PC-3 (cell line): Measurements from ENCODE around the gene USP22. TPM values are rescaled to one million over a fixed set of nuclear protein-coding genes. Genes with fewer than 3 reads are reported as not detected.

Source experiments
- ATAC-seq: fragments of 200-7000 bp; cut with Tn5 transposase; 2 replicates; pipeline ENCODE4 v1.9.1; 2020; ENCODE audit warnings: mild to moderate bottlenecking, moderate library complexity
- BruUV-seq: library from RNA; stranded (reverse); fragments of 400-500 nt; replicated peaks from 2 replicates; lab custom pipeline; 2021; lab: Mats Ljungman, UMichigan
- CTCF ChIA-PET: fragments of 300-600 bp; sonication (Branson Sonifier 250); formaldehyde crosslinking; loops from one replicate; lab custom pipeline; 2022; ENCODE audit warnings: antibody characterized with exemption; lab: Charles Lee
- POLR2A ChIA-PET: fragments of 300-600 bp; sonication (Branson Sonifier 250); formaldehyde crosslinking; loops from one replicate; lab custom pipeline; 2022; ENCODE audit warnings: antibody characterized with exemption; ENCODE audit not compliant: unreplicated experiment; lab: Charles Lee
- DNase-seq: peaks from one replicate; pipeline ENCODE4 v3.0.0-alpha.2; 2015
- H2AFZ ChIP-seq: fragments of 300-600 bp; sonication (generic); 2 replicates; pipeline ENCODE4 v1.6.0; 2016; ENCODE audit warnings: antibody characterized with exemption, low read length
- H3F3A ChIP-seq: fragments of 300-600 bp; sonication (generic); one replicate; pipeline ENCODE4 v1.6.0; 2017; ENCODE audit warnings: antibody characterized with exemption, low read length, control low read depth, mild to moderate bottlenecking; ENCODE audit not compliant: unreplicated experiment
- H3K27ac ChIP-seq: fragments of 300-600 bp; sonication (generic); 2 replicates; pipeline ENCODE4 v1.5.1; 2016; ENCODE audit warnings: mild to moderate bottlenecking, low read length
- H3K27me3 ChIP-seq: fragments of 300-600 bp; sonication (generic); 2 replicates; pipeline ENCODE4 v1.6.1; 2016; ENCODE audit warnings: low read length, mixed read lengths
- H3K36me3 ChIP-seq: fragments of 300-600 bp; sonication (generic); 2 replicates; pipeline ENCODE4 v1.6.1; 2016; ENCODE audit warnings: low read depth, mixed run types, low read length, mixed read lengths
- H3K4me1 ChIP-seq: fragments of 300-600 bp; sonication (generic); 2 replicates; pipeline ENCODE4 v1.5.1; 2016; ENCODE audit warnings: low read length; ENCODE audit not compliant: insufficient read depth
- H3K4me2 ChIP-seq: fragments of 300-600 bp; sonication (generic); 2 replicates; pipeline ENCODE4 v1.6.0; 2016; ENCODE audit warnings: low read length
- H3K4me3 ChIP-seq: fragments of 300-600 bp; sonication (generic); 2 replicates; pipeline ENCODE4 v1.5.1; 2016; ENCODE audit warnings: mild to moderate bottlenecking, low read length, mixed read lengths
- H3K79me2 ChIP-seq: fragments of 300-600 bp; sonication (generic); 2 replicates; pipeline ENCODE4 v1.6.1; 2017; ENCODE audit warnings: low read length, mixed read lengths
- H3K9ac ChIP-seq: fragments of 300-600 bp; sonication (generic); 2 replicates; pipeline ENCODE4 v1.6.0; 2016; ENCODE audit warnings: mild to moderate bottlenecking, low read length
- H3K9me2 ChIP-seq: fragments of 300-600 bp; sonication (generic); replicated peaks from 2 replicates; pipeline ENCODE4 v1.6.1; 2016; ENCODE audit warnings: mixed run types, low read length, mixed read lengths
- H3K9me3 ChIP-seq: fragments of 300-600 bp; sonication (generic); 2 replicates; pipeline ENCODE4 v1.6.1; 2016; ENCODE audit warnings: low read length, mixed read lengths
- H4K20me1 ChIP-seq: fragments of 300-600 bp; sonication (generic); 2 replicates; pipeline ENCODE4 v1.6.1; 2016; ENCODE audit warnings: low read length, mixed read lengths
- EZH2 ChIP-seq: fragments of 300-600 bp; sonication (generic); IDR thresholded peaks from one replicate; pipeline ENCODE4 v1.6.1; 2017; ENCODE audit warnings: antibody characterized with exemption, mild to moderate bottlenecking, low read length; ENCODE audit not compliant: unreplicated experiment
- EZH2phosphoT487 ChIP-seq: fragments of 300-600 bp; sonication (generic); IDR thresholded peaks from 2 replicates; pipeline ENCODE4 v1.6.1; 2018; ENCODE audit warnings: mild to moderate bottlenecking, antibody characterized with exemption, low read length, borderline replicate concordance
- intact Hi-C: fragments of 100-400 bp; cut with micrococcal nuclease; formaldehyde crosslinking; loops from 2 replicates; pipeline ENCODE4 v1.9.0; 2023
- total RNA-seq: library from RNA; depleted of rRNA; stranded (reverse); fragments of >200 nt; gene quantifications from 2 replicates; pipeline ENCODE4 v1.2.3, GENCODE V29; 2014
- TF ChIP-seq, protein P1 (sequence below): fragments of 300-600 bp; sonication (generic); conservative IDR thresholded peaks from 2 replicates; pipeline ENCODE4 v1.5.1; 2017; ENCODE audit warnings: antibody characterized with exemption, low read depth, mild to moderate bottlenecking, low read length

Gene USP22
- total RNA-seq, 1 experiment from 2014 or later = 188 TPM

DNA sequence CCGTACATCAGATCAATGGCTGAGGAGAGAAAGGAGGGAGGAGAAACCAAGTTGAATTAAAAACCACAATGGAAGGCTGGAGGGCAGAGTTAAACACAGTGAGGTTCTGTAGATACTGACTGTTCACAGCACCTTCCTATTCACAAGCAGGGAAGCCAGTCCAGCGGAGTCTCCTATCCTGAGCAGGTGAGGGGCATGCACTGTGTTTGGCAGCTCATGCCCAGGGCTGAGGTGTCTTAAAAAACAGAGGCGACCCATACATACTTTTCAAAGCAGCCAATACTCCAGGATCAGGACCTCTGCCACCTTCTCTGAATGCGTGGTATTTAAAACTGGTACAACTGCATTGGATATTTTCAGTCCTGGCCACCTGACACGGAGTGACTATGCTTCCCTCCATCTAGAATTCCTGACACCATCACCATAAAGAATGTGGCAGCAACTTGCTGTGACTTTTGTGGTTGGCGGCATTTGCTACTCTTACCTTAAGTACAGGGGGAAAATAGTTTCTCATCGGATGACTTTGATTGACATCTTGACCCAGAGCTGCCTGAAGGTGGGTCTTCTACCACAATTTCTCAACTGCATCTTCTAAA is 21.5 kb downstream of the USP22 start:
- Histone ChIP-seq H3K4me1 (no peaks in the 10 kb centered on the region), H4K20me1 (peaks cover 90% of the 10 kb centered on the region), H3K4me2 (no peak overlapping the region), H3K9me2 (no peaks in the 10 kb centered on the region), H3K27ac (no peak overlapping the region), H3F3A (no peaks in the 10 kb centered on the region), H3K9ac (no peak overlapping the region), H3K79me2 (peaks cover 99% of the 10 kb centered on the region), H3K27me3 (no peaks in the 10 kb centered on the region), H3K9me3 (no peaks in the 10 kb centered on the region), H3K4me3 (no peak overlapping the region), H3K36me3 (peaks cover 88% of the 10 kb centered on the region), H2AFZ (no peak overlapping the region)
- TF ChIP-seq EZH2phosphoT487 = no peak
- TF ChIP-seq, protein P1, sequence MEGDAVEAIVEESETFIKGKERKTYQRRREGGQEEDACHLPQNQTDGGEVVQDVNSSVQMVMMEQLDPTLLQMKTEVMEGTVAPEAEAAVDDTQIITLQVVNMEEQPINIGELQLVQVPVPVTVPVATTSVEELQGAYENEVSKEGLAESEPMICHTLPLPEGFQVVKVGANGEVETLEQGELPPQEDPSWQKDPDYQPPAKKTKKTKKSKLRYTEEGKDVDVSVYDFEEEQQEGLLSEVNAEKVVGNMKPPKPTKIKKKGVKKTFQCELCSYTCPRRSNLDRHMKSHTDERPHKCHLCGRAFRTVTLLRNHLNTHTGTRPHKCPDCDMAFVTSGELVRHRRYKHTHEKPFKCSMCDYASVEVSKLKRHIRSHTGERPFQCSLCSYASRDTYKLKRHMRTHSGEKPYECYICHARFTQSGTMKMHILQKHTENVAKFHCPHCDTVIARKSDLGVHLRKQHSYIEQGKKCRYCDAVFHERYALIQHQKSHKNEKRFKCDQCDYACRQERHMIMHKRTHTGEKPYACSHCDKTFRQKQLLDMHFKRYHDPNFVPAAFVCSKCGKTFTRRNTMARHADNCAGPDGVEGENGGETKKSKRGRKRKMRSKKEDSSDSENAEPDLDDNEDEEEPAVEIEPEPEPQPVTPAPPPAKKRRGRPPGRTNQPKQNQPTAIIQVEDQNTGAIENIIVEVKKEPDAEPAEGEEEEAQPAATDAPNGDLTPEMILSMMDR = no peak
- no peak for TF ChIP-seq EZH2
- ATAC-seq = no peak
- no peak for DNase-seq
- ChIA-PET POLR2A (no interaction called here), CTCF (no interaction called here)
- intact Hi-C loops = no loop called here
- no TSS peak for BruUV-seq

DNA sequence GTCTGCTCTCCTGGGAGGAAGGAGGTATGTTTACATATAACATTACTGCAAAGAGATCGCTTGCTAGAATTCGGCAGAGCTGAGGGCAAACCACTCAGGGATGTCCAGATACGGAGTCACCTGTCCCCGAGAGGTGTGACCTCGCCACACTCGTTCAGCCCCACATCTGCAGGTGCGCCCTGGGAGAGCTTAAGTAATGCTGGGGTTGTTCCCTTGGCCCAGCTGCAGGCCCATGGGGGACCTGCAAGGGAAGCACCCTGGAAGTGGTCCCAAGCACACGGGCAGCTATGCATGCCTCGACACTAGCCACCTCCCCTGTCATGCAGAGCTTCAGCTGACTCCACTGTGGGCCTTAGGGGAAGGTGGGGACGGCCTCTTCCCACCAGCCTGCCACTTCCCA is 22.2 kb downstream of the USP22 start:
- POLR2A ChIA-PET = no interaction called here
- peaks cover 89% of the 10 kb centered on the region for H4K20me1 ChIP-seq
- H3K79me2 ChIP-seq = peaks cover 99% of the 10 kb centered on the region
- no peaks in the 10 kb centered on the region for H3F3A ChIP-seq
- no peak overlapping the region for H3K27ac ChIP-seq
- no TSS peak for BruUV-seq
- no peak overlapping the region for H3K4me2 ChIP-seq
- H3K36me3 ChIP-seq = peaks cover 89% of the 10 kb centered on the region
- DNase-seq (no peak), ATAC-seq (no peak)
- TF ChIP-seq EZH2phosphoT487 = no peak
- TF ChIP-seq EZH2 = no peak
- TF ChIP-seq, protein P1 = no peak
- CTCF ChIA-PET = no interaction called here
- H2AFZ ChIP-seq = no peak overlapping the region
- no peak overlapping the region for H3K9ac ChIP-seq
- H3K4me3 ChIP-seq = no peak overlapping the region
- intact Hi-C loops = no loop called here
- H3K9me2 ChIP-seq = no peaks in the 10 kb centered on the region
- no peaks in the 10 kb centered on the region for H3K9me3 ChIP-seq
- H3K27me3 ChIP-seq = no peaks in the 10 kb centered on the region
- H3K4me1 ChIP-seq = no peaks in the 10 kb centered on the region

DNA sequence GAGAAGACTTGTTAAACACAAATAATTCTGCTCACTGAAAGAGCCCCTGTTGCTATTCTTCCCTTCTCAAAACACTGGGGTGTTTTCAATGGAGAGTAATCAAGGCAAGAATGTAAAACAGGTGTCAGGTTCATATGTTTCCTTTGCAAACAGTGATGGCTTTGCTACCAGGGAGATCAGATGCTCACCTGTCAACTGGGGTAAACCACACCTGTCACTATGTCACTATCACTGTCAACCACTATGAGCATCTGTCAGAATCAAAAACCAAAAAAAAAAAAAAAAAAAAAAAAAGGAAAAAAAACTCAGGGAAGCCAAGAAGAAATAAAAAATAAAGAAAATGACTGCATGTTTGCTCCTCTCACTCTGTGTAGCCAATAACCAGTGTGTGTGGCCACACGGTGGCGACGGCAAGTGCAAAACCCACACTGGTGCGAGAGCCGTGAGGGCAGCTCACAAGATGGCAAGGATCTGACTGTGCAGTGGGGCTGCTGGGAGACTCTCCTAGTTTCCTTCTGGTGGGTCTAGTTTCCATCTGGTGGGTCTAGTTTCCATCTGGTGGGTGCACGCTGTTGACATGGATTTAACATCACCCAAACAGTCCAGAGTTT is 22.7 kb downstream of the USP22 start:
- Histone ChIP-seq H3K79me2 (peaks cover 99% of the 10 kb centered on the region), H3K9ac (no peak overlapping the region), H2AFZ (no peak overlapping the region), H4K20me1 (peaks cover 89% of the 10 kb centered on the region), H3K4me3 (no peak overlapping the region), H3K9me2 (no peaks in the 10 kb centered on the region), H3K9me3 (no peaks in the 10 kb centered on the region), H3K36me3 (peaks cover 89% of the 10 kb centered on the region), H3K4me2 (no peak overlapping the region), H3K4me1 (no peaks in the 10 kb centered on the region), H3K27me3 (no peaks in the 10 kb centered on the region), H3F3A (no peaks in the 10 kb centered on the region), H3K27ac (no peak overlapping the region)
- intact Hi-C loops = no loop called here
- no TSS peak for BruUV-seq
- ChIA-PET POLR2A (no interaction called here), CTCF (no interaction called here)
- TF ChIP-seq, protein P1 = peak; percentile 53
- TF ChIP-seq EZH2phosphoT487 = no peak
- ATAC-seq = no peak; the same call in 1 of the 2 replicates
- DNase-seq = peak; percentile 13
